ENCODE data around the gene DAO.
"Not testable (repeated sequence)": the region's sequence is repeated elsewhere in the genome, so short reads cannot be mapped to it uniquely, and the experiment has no call there.

DNA sequence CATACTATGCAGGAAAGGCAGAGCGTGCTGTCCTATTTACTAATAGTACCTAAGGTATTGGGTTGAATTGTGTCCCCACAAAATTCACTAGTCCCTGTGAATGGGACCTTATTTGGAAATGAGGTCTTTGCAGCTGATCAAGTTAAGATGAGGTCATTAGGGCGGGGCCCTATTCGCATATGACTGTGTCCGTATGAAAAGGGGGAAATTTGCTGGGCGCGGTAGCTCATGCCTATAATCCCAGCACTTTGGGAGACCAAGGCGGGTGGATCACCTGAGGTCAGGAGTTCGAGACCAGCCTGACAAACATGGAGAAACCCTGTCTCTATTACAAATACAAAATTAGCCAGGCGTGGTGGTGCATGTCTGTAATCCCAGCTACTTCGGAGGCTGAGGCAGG, 13.8 kb upstream of the DAO start:
- TF ChIP-seq, protein P1, sequence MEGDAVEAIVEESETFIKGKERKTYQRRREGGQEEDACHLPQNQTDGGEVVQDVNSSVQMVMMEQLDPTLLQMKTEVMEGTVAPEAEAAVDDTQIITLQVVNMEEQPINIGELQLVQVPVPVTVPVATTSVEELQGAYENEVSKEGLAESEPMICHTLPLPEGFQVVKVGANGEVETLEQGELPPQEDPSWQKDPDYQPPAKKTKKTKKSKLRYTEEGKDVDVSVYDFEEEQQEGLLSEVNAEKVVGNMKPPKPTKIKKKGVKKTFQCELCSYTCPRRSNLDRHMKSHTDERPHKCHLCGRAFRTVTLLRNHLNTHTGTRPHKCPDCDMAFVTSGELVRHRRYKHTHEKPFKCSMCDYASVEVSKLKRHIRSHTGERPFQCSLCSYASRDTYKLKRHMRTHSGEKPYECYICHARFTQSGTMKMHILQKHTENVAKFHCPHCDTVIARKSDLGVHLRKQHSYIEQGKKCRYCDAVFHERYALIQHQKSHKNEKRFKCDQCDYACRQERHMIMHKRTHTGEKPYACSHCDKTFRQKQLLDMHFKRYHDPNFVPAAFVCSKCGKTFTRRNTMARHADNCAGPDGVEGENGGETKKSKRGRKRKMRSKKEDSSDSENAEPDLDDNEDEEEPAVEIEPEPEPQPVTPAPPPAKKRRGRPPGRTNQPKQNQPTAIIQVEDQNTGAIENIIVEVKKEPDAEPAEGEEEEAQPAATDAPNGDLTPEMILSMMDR (conservative IDR thresholded peaks at IDR 0.05 in 1 of 2, IDR thresholded peaks at IDR 0.05 in 1 of 2; ENCODE audit: low read depth in 1 of 2, low read length in 2 of 2): not testable (repeated sequence)
- TF ChIP-seq EZH2 (IDR thresholded peaks at IDR 0.05; ENCODE audit: low read length, missing control alignments): not testable (repeated sequence)
